Stimulated activated effector memory CD8-positive, alpha-beta T cell treated with anti-CD3 and anti-CD28 coated beads, Interleukin-12 subunit alpha, Interleukin-12 subunit beta, amount 100 ng/mL, for 72 hours (primary cell): ENCODE measurements around the gene ISOC2.

Experiments
- ATAC-seq: fragments of 150-1000 bp; cut with Tn5 transposase; 2 replicates; pipeline ENCODE4 v1.10.0; 2021
- DNase-seq, 2 donors: peaks; one replicate each; pipeline ENCODE4 v3.0.0; 2021 to 2022; ENCODE audit warnings: low spot score in 2 of 2
- H3K27ac Mint-ChIP-seq: one replicate; pipeline ENCODE4 v1.8.0; 2022; ENCODE audit warnings: mild to moderate bottlenecking, mixed read lengths
- H3K36me3 Mint-ChIP-seq: one replicate; pipeline ENCODE4 v1.8.0; 2022; ENCODE audit warnings: mild to moderate bottlenecking, mixed read lengths
- H3K4me1 Mint-ChIP-seq: one replicate; pipeline ENCODE4 v1.8.0; 2022; ENCODE audit warnings: mixed read lengths
- H3K4me3 Mint-ChIP-seq: one replicate; pipeline ENCODE4 v1.8.0; 2022; ENCODE audit warnings: mild to moderate bottlenecking, mixed read lengths
- H3K9me3 Mint-ChIP-seq: one replicate; pipeline ENCODE4 v1.8.0; 2022; ENCODE audit warnings: mixed read lengths

The ISOC2 gene

DNA sequence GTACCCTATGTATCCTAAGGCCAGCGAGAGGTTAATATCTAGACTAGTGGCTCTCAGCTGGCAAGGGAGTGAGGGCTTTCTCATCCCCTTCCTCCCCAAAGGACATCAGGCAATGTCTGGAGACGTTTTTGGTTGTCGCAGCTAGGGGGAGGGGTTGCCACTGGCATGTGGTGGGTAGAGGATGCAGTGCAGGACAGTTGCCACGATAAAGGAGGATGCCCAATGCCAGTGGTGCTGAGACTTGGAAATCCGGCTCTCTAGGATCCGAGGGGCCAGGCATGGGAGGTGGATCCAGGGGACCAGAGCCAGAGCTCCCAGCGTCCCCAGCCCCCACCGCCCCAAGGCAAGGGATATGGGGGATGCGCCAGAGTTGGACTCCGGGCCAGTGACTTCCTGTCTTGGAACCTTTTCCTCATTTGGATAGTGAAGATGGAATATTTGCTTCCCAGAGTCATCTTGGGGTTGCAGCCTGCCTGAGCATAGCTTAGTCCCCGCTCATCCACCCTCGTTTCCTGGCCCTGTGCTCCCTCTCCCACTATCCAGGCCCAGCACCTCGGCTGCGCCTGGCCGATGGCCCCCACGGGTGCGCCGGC is 31.7 kb upstream of the ISOC2 start:
- Mint-ChIP-seq H3K9me3 (no peaks in the 10 kb centered on the region), H3K4me1 (no peaks in the 10 kb centered on the region), H3K4me3 (no peak overlapping the region), H3K27ac (no peak overlapping the region), H3K36me3 (no peaks in the 10 kb centered on the region)
- no peak for DNase-seq
- no peak for ATAC-seq

- Mint-ChIP-seq H3K36me3 (peaks cover 4% of the 10 kb centered on the region), H3K9me3 (no peaks in the 10 kb centered on the region), H3K27ac (no peak overlapping the region), H3K4me1 (peaks cover 6% of the 10 kb centered on the region), H3K4me3 (no peak overlapping the region)
- no peak for ATAC-seq
- DNase-seq = no peak
Observed at GRCh38 chr19:55492362-55492944, 31.0 kb upstream of the ISOC2 start.

DNA sequence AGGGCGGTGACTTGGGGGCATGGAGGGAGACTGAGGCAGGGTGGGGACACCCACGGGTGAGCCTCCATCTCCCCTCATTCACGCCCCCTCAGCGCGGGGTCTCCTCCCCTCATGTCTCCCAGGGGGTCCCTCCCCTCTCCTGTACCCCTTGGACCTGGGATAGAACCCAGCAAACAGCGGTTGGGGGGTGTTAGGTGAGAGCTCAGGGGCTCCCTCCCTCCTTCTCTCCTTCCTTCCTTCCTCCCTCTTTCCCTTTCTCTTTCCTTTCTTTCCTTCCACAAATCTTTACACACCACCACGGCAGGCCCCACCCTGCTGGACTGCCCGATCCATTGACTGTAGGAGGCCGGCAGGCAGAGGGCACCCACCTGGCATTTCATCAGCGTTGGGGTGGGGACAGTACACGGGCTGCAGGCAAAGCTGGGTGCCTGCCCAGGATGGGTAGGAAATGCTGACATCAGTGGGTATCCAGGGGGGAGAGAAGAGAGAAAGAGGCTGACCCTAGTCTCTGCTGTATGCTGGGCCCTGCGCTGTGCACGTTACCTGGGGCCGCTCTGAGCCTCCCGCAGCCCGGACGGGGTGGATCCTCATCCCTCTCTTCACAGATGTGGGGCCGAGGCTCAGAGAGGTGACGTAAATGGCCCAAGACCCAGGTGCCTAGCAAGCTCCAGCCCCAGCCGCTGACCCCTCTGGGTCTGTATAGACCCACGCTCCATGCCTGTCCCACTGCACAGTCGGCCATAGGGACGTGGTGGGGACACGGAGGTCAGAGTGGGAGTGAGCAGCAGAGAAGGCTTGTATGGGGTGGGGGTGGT is 30.3 kb upstream of the ISOC2 start:
- DNase-seq (no peak), ATAC-seq (no peak)
- Mint-ChIP-seq H3K27ac (no peak overlapping the region), H3K4me3 (no peak overlapping the region), H3K36me3 (peaks cover 7% of the 10 kb centered on the region), H3K4me1 (peaks cover 12% of the 10 kb centered on the region), H3K9me3 (no peaks in the 10 kb centered on the region)

DNA sequence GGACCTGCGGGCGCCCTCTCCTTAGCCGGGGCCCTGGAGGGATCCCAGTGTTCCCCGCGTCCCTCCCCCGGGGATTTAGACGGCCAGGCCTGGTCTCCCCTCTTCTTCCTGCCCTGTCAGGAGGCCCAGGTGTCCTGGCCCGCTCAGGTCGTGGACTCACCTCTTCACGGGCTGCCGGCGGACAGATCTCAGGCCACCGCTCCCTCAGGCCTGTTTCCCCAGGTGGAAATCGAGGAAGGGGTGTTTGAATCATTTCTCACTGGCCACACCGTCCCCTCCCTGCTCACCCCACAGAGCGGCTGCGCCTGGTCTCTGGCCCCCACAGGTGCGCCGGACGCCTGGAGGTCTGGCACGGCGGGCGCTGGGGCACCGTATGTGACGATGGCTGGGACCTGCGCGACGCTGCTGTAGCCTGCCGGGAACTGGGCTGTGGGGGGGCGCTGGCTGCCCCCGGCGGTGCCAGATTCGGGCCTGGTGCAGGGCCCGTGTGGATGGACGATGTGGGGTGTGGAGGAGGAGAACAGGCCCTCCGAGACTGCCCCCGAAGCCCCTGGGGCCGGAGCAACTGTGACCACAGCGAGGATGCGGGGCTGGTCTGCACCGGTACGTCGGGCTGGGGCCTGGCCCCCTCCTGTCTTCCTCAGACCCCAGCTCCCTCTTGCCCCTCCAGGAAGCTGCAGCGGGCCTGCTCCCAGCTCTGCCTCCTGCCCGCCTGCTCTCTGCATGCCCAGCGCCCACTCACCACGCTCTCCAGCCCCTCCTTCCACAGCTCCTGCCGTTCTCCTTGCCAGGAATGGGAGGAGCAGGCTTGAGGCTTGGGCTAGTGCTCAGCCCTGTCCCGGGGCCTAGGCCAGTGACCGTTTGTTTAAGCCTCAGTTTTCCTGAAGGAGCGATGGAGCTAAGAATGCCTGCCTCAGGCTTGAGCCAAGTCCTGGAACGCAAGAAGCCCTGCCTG is 29.3 kb upstream of the ISOC2 start:
- ATAC-seq = no peak
- Mint-ChIP-seq H3K27ac (no peak overlapping the region), H3K36me3 (peaks cover 7% of the 10 kb centered on the region), H3K4me3 (no peak overlapping the region), H3K4me1 (peaks cover 19% of the 10 kb centered on the region), H3K9me3 (no peaks in the 10 kb centered on the region)
- no peak for DNase-seq

GRCh38 chr19:55489711-55490477 is 28.5 kb upstream of the ISOC2 start:
- Mint-ChIP-seq H3K36me3 (peaks cover 14% of the 10 kb centered on the region), H3K4me1 (peaks cover 24% of the 10 kb centered on the region), H3K9me3 (no peaks in the 10 kb centered on the region), H3K27ac (no peak overlapping the region), H3K4me3 (no peak overlapping the region)
- ATAC-seq = no peak
- no peak for DNase-seq

- H3K4me1 Mint-ChIP-seq = peaks cover 24% of the 10 kb centered on the region
- DNase-seq = no peak
- peaks cover 14% of the 10 kb centered on the region for H3K36me3 Mint-ChIP-seq
- H3K9me3 Mint-ChIP-seq = no peaks in the 10 kb centered on the region
- H3K4me3 Mint-ChIP-seq = no peak overlapping the region
- H3K27ac Mint-ChIP-seq = no peak overlapping the region
- ATAC-seq = no peak
Observed at GRCh38 chr19:55488986-55489710, 27.7 kb upstream of the ISOC2 start.

GRCh38 chr19:55487924-55488687 is 26.7 kb upstream of the ISOC2 start, which contains the start of gene SSC5D:
Gene SSC5D (plus strand): TSS chr19:55488436. CDS start chr19:55488590, 154 bp downstream.
- ATAC-seq (no peak), DNase-seq (no peak)
- peaks cover 20% of the 10 kb centered on the region for H3K36me3 Mint-ChIP-seq
- peaks cover 24% of the 10 kb centered on the region for H3K4me1 Mint-ChIP-seq
- no peaks in the 10 kb centered on the region for H3K9me3 Mint-ChIP-seq
- H3K4me3 Mint-ChIP-seq = peak within 1 kb of the TSS; percentile 41
- H3K27ac Mint-ChIP-seq = peak within 1 kb of the TSS; percentile 83

DNA sequence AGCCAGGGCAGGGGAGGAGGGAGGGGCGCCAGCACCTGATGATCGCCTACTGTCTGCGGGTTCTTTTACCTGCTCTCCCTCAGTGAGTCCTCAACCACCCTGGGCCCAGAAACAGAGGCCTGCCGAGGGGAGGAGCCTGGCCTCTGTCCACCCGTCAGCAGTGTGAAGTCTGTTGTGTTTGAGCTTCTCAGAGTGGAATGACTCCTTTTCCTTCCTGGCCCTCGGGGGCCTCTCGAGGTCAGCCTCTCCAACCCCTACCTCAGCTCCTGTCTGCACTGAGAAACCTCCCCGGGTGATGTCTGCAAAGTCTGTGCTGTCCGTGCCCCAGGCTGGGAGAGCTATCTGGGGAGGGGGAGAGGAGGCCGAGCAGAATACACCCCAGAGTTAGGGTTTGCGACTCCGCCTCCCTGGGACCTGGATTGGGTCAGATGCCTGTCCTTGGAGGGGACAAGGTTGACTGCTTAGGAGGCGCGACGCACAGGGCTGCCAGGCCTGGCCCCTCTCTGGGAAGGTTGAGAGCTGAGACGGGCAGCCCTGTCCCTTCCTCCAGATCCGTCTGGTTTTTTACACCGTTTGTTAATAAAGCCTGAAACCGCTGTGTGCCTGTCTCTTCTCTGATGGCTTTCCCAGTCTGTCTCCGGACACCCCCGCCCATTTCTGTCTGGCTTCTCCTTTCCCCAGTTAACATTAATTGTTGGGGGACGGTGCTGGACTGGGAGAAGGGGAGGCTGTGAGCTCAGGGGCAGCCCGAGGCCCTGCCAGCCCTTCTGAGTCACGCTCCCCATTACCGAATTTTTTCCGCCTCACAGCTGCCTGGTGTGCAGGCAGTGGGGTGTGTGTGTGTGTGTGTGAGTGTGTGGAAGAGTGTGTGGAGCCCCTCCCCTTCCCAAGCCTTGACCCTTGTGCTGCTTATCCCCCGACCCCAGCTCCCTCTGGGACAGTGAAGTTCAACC is 25.8 kb upstream of the ISOC2 start:
- Mint-ChIP-seq H3K4me3 (peak overlapping the region; percentile 41), H3K27ac (peak overlapping the region; percentile 83), H3K36me3 (peaks cover 20% of the 10 kb centered on the region), H3K9me3 (no peaks in the 10 kb centered on the region), H3K4me1 (peaks cover 24% of the 10 kb centered on the region)
- peak; percentile 57 for ATAC-seq
- no peak for DNase-seq

GRCh38 chr19:55486043-55486970 is 24.9 kb upstream of the ISOC2 start:
- Mint-ChIP-seq H3K36me3 (peaks cover 20% of the 10 kb centered on the region), H3K27ac (peak overlapping the region; percentile 87), H3K4me1 (peaks cover 24% of the 10 kb centered on the region), H3K9me3 (no peaks in the 10 kb centered on the region), H3K4me3 (peak overlapping the region; percentile 68)
- no peak for DNase-seq
- no peak for ATAC-seq

- Mint-ChIP-seq H3K27ac (peak overlapping the region; percentile 87), H3K4me3 (peak overlapping the region; percentile 68)
Observed at GRCh38 chr19:55485439-55486011, 24.1 kb upstream of the ISOC2 start.

DNA sequence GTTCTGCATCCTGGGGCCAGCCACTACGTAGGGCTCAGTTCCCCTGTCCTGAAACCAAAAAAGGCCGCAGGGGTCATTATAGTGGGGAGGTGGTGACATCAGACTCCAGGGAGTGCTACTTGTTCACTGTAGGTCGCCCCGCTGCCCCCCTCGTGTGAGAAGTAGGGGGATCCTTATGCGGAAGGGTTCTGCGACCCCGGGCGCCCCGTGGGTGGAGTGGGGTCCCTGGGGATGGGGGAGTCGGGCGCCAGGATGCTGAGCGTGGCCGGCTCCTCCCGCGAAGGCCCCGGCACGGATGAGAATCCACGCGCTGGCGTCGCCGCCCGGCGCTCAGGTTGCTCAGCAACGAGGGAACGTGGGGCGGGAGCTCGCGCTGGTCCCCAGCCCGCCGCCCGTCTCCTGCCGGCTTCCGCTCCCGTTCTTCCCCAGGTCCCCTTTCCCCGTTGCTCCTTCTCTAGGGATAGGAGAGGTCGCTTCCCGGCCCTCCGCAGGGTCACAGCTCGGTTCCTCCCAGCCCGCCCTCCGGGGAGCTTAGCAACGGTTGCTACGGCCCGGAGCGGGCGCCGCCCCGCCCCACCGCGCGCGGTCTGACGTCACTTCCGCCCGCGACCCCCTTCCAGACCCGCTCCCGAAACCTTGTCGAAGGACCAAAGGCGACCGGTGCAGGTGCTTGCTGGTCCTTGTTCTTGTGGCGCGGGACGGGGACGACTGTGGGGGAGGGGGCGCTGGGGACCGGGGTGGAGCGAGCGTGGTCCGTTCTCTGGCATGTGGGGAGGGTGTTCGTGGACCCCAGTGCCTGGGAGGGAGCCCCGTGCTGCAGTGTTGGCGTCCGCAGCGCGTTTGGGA is 23.4 kb upstream of the ISOC2 start, which contains the start of gene NAT14:
TSS of gene NAT14 (plus strand) at position 596 of the 846 bp plus-strand sequence. CDS start 521 bp downstream, outside the sequence.
- H3K36me3 Mint-ChIP-seq = peaks cover 20% of the 10 kb centered on the region
- H3K9me3 Mint-ChIP-seq = no peaks in the 10 kb centered on the region
- peak within 1 kb of the TSS; percentile 87 for H3K27ac Mint-ChIP-seq
- H3K4me1 Mint-ChIP-seq = peaks cover 28% of the 10 kb centered on the region
- ATAC-seq (peak; percentile 75), DNase-seq (peak; percentile 65 to 88)
- peak within 1 kb of the TSS; percentile 68 for H3K4me3 Mint-ChIP-seq

More at GRCh38 chr19:55485439-55486011, 24.1 kb upstream of the ISOC2 start:
- H3K4me1 Mint-ChIP-seq = peaks cover 24% of the 10 kb centered on the region
- DNase-seq = no peak
- H3K36me3 Mint-ChIP-seq = peaks cover 20% of the 10 kb centered on the region
- no peaks in the 10 kb centered on the region for H3K9me3 Mint-ChIP-seq
- no peak for ATAC-seq
